Peyer's patch (tissue), 4 donors: ENCODE measurements around the gene ATP11A. TPM values are rescaled to one million over a fixed set of nuclear protein-coding genes. Genes with fewer than 3 reads are reported as not detected.
A peak's percentile ranks its signal among the peaks of the same experiment; 100 is the strongest.

Source experiments
- DNase-seq, 3 donors: peaks; one replicate each; pipeline ENCODE4 v3.0.0-alpha.2; 2017 to 2019
- H3K27ac ChIP-seq, 4 donors: fragments of 200-600 bp; sonication (generic); one replicate each; pipeline ENCODE4 v1.5.1; 2016 to 2019
- H3K27me3 ChIP-seq, 2 donors: fragments of 200-600 bp; sonication (generic); one replicate each; pipeline ENCODE4 v1.5.1; 2019
- H3K36me3 ChIP-seq, 3 donors: fragments of 200-600 bp; sonication (generic); one replicate each; pipeline ENCODE4 v1.5.1; 2016 to 2019
- H3K4me1 ChIP-seq, 4 donors: fragments of 200-600 bp; sonication (generic); one replicate each; pipeline ENCODE4 v1.5.1; 2016 to 2019
- H3K4me3 ChIP-seq, 4 donors: fragments of 200-600 bp; sonication (generic); 1 replicate in 3 of 4; 2 replicates in 1 of 4; pipeline ENCODE4 v1.5.1; 2016 to 2019; ENCODE audit warnings: mild to moderate bottlenecking in 1 of 4
- H3K9me3 ChIP-seq, 4 donors: fragments of 200-600 bp; sonication (generic); one replicate each; pipeline ENCODE4 v1.5.1; 2016 to 2019; ENCODE audit warnings: mild to moderate bottlenecking in 1 of 4
- POLR2A ChIP-seq, 2 donors: fragments of 450-650 bp; IDR thresholded peaks; one replicate each; pipeline ENCODE4 v1.5.1; 2017; ENCODE audit warnings: antibody characterized with exemption in 2 of 2, mild to moderate bottlenecking in 2 of 2, moderate library complexity in 2 of 2
- total RNA-seq, 4 donors: library from RNA; depleted of rRNA; stranded (reverse); fragments of >200 nt; gene quantifications; one replicate each; pipeline ENCODE4 v1.1.0, GENCODE V29; 2016
- TF ChIP-seq, protein P1 (sequence below), 6 experiments: fragments of 450-650 bp in 4 of 6; fragments of 200-600 bp in 2 of 6; sonication (generic) in 1 of 6; IDR thresholded peaks; one replicate each; pipeline ENCODE4 v1.5.1; 2017 to 2019; ENCODE audit warnings: antibody characterized with exemption in 6 of 6, mild to moderate bottlenecking in 3 of 6, moderate library complexity in 1 of 6

Gene ATP11A
- total RNA-seq, 4 donors from 2014 or later: 33.1 to 64.2 (median 53.7) TPM

DNA sequence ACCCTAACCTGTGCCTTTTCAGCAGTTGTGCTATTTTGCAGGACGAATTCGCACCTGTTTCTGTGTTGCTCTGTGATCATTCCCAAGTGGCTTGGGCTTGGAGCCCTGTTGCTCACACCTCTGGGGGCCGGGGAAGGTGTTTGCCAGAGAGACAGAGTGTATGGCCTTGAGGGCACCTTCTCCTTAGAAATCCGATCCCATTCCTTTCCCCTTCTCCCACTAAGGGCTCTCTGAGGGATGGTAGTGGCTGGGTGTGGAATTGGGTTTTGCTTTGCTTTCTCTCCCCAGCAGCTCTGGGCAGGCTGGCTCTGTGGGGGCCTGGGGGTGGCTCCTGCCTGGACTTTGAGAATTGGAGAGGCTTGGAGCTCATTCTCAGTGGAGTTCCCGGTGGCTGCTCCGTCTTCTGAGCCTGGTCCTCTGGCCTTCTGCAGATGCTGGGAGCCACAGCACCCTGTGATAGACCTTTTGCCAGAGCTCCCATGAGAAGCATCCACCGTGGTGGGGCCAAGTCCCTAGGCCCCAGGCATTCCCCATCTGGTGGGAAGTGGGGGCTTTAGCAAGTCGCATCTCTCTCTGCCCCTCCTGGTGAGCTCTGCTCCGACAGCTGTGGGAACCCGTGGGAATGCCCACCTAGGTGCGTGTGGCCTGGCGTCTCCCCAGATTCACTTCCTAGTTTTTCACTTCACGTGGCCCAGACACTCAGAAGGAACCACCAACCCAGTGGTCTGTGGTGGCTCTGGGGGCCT is 26.1 kb downstream of the ATP11A start:
- H3K4me3 ChIP-seq: no peak overlapping the region
- no peaks in the 10 kb centered on the region for H3K36me3 ChIP-seq
- H3K4me1 ChIP-seq: peaks cover 0 to 17% (median 4%) of the 10 kb centered on the region in 4 donors
- TF ChIP-seq, protein P1, sequence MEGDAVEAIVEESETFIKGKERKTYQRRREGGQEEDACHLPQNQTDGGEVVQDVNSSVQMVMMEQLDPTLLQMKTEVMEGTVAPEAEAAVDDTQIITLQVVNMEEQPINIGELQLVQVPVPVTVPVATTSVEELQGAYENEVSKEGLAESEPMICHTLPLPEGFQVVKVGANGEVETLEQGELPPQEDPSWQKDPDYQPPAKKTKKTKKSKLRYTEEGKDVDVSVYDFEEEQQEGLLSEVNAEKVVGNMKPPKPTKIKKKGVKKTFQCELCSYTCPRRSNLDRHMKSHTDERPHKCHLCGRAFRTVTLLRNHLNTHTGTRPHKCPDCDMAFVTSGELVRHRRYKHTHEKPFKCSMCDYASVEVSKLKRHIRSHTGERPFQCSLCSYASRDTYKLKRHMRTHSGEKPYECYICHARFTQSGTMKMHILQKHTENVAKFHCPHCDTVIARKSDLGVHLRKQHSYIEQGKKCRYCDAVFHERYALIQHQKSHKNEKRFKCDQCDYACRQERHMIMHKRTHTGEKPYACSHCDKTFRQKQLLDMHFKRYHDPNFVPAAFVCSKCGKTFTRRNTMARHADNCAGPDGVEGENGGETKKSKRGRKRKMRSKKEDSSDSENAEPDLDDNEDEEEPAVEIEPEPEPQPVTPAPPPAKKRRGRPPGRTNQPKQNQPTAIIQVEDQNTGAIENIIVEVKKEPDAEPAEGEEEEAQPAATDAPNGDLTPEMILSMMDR (IDR thresholded peaks at IDR 0.05): no peak
- TF ChIP-seq POLR2A (IDR thresholded peaks at IDR 0.05): no peak
- DNase-seq: peak in 2 of 3 donors; percentile 38 to 44
- H3K27me3 ChIP-seq: no peaks in the 10 kb centered on the region
- H3K9me3 ChIP-seq: no peaks in the 10 kb centered on the region
- H3K27ac ChIP-seq: no peak overlapping the region

DNA sequence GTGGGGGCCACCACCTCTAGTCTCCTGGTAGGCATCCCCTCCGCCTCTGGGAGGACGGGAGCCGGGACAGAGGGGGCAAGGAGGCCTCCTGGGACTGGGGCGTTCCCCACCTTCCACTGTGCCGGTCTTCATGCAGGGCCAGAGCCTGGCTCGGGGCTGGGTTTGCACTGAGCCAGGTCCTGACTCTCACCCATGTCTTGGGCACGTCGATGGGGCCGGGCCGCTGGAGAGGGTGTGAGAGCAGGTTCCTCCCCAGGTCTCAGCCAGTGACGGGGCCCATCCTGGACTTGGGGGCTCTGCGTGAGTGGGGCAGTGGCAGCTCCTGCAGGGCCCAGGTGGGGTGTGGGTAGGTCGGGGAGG is 26.6 kb downstream of the ATP11A start:
- peak in 2 of 3 donors; percentile 40 for DNase-seq
- Histone ChIP-seq H3K27me3 (no peaks in the 10 kb centered on the region), H3K9me3 (no peaks in the 10 kb centered on the region), H3K4me3 (no peak overlapping the region), H3K36me3 (no peaks in the 10 kb centered on the region), H3K27ac (no peak overlapping the region), H3K4me1 (peaks cover 0 to 12% (median 3%) of the 10 kb centered on the region in 4 donors)
- TF ChIP-seq POLR2A (IDR thresholded peaks at IDR 0.05): no peak
- TF ChIP-seq, protein P1 (IDR thresholded peaks at IDR 0.05): no peak

GRCh38 chr13:112716841-112717520 is 27.1 kb downstream of the ATP11A start:
- H3K4me1 ChIP-seq: peaks cover 0 to 14% (median 2%) of the 10 kb centered on the region in 4 donors
- H3K27ac ChIP-seq: no peak overlapping the region
- no peaks in the 10 kb centered on the region for H3K27me3 ChIP-seq
- TF ChIP-seq, protein P1 (IDR thresholded peaks at IDR 0.05): no peak
- TF ChIP-seq POLR2A (IDR thresholded peaks at IDR 0.05): no peak
- DNase-seq: peak in 1 of 3 donors; percentile 18
- H3K36me3 ChIP-seq: no peaks in the 10 kb centered on the region
- no peaks in the 10 kb centered on the region for H3K9me3 ChIP-seq
- no peak overlapping the region for H3K4me3 ChIP-seq

- Histone ChIP-seq H3K9me3 (no peaks in the 10 kb centered on the region), H3K4me1 (peaks cover 0 to 13% (median 0%) of the 10 kb centered on the region in 4 donors), H3K4me3 (no peak overlapping the region), H3K27ac (no peak overlapping the region), H3K36me3 (no peaks in the 10 kb centered on the region), H3K27me3 (no peaks in the 10 kb centered on the region)
- peak in 1 of 3 donors; percentile 37 for DNase-seq
- TF ChIP-seq, protein P1 (IDR thresholded peaks at IDR 0.05): no peak
- no peak for TF ChIP-seq POLR2A (IDR thresholded peaks at IDR 0.05)
Measured at GRCh38 chr13:112718318-112718717, 28.5 kb downstream of the ATP11A start.

GRCh38 chr13:112719016-112719415 is 29.2 kb downstream of the ATP11A start:
- Histone ChIP-seq H3K27me3 (no peaks in the 10 kb centered on the region), H3K4me1 (peaks cover 0 to 13% (median 0%) of the 10 kb centered on the region in 4 donors), H3K27ac (no peak overlapping the region), H3K4me3 (no peak overlapping the region), H3K9me3 (no peaks in the 10 kb centered on the region), H3K36me3 (no peaks in the 10 kb centered on the region)
- TF ChIP-seq POLR2A (IDR thresholded peaks at IDR 0.05): no peak
- TF ChIP-seq, protein P1 (IDR thresholded peaks at IDR 0.05): no peak
- DNase-seq: peak in 1 of 3 donors; percentile 39
